H9 (cell line): ENCODE measurements around the gene GSX1. TPM values are rescaled to one million over a fixed set of nuclear protein-coding genes. Genes with fewer than 3 reads are reported as not detected.

ENCODE experiments used
- DNase-seq: peaks from one replicate; pipeline ENCODE4 v3.0.0-alpha.2; 2017
- H2AFZ ChIP-seq: one replicate; pipeline ENCODE4 v1.6.1; 2013; ENCODE audit warnings: mild to moderate bottlenecking, low read length, control low read depth, moderate library complexity
- H2AK5ac ChIP-seq: 2 replicates; pipeline ENCODE4 v1.6.1; 2013; ENCODE audit warnings: low read length, control low read depth, mixed read lengths; ENCODE audit not compliant: insufficient read length
- H2BK120ac ChIP-seq: one replicate; pipeline ENCODE4 v1.6.1; 2013; ENCODE audit warnings: low read depth, mild to moderate bottlenecking, low read length, control low read depth, inconsistent platforms; ENCODE audit not compliant: poor library complexity, severe bottlenecking
- H2BK12ac ChIP-seq: 2 replicates; pipeline ENCODE4 v1.6.1; 2013; ENCODE audit warnings: low read length, control low read depth, mixed read lengths, low read depth; ENCODE audit not compliant: insufficient read length
- H2BK15ac ChIP-seq: 2 replicates; pipeline ENCODE4 v1.6.1; 2013; ENCODE audit warnings: low read depth, low read length, control low read depth
- H2BK20ac ChIP-seq: one replicate; pipeline ENCODE4 v1.6.1; 2013; ENCODE audit warnings: low read depth, mild to moderate bottlenecking, low read length, control low read depth, inconsistent platforms; ENCODE audit not compliant: poor library complexity, severe bottlenecking
- H2BK5ac ChIP-seq: 2 replicates; pipeline ENCODE4 v1.6.1; 2013; ENCODE audit warnings: low read length, control low read depth, mixed read lengths; ENCODE audit not compliant: insufficient read length
- H3K14ac ChIP-seq: 2 replicates; pipeline ENCODE4 v1.6.1; 2013; ENCODE audit warnings: low read length, control low read depth; ENCODE audit not compliant: insufficient read depth
- H3K18ac ChIP-seq: 2 replicates; pipeline ENCODE4 v1.6.1; 2013; ENCODE audit warnings: low read depth, mild to moderate bottlenecking, mixed read lengths, low read length, control low read depth; ENCODE audit not compliant: insufficient read length
- H3K23ac ChIP-seq: 2 replicates; pipeline ENCODE4 v1.6.1; 2013; ENCODE audit warnings: low read length, control low read depth, mixed read lengths, low read depth; ENCODE audit not compliant: insufficient read length
- H3K23me2 ChIP-seq: 2 replicates; pipeline ENCODE4 v1.6.1; 2013; ENCODE audit warnings: low read depth, mild to moderate bottlenecking, mixed read lengths, low read length, control low read depth; ENCODE audit not compliant: insufficient read length, poor library complexity, severe bottlenecking
- H3K27ac ChIP-seq: 2 replicates; pipeline ENCODE4 v1.5.1; 2013; ENCODE audit warnings: low read length, control low read depth, mixed read lengths, low read depth; ENCODE audit not compliant: insufficient read length
- H3K27me3 ChIP-seq: 2 replicates; pipeline ENCODE4 v1.6.1; 2013; ENCODE audit warnings: low read length, control low read depth, inconsistent platforms; ENCODE audit not compliant: insufficient read depth
- H3K4ac ChIP-seq: 2 replicates; pipeline ENCODE4 v1.6.1; 2013; ENCODE audit warnings: low read depth, mild to moderate bottlenecking, control low read depth, inconsistent platforms, low read length, moderate library complexity
- H3K4me1 ChIP-seq: 2 replicates; pipeline ENCODE4 v1.6.1; 2013; ENCODE audit warnings: low read length, control low read depth, inconsistent platforms; ENCODE audit not compliant: insufficient read depth
- H3K4me2 ChIP-seq: 2 replicates; pipeline ENCODE4 v1.6.1; 2013; ENCODE audit warnings: low read length, control low read depth, mixed read lengths; ENCODE audit not compliant: insufficient read length, insufficient read depth
- H3K56ac ChIP-seq: 2 replicates; pipeline ENCODE4 v1.6.1; 2013; ENCODE audit warnings: low read depth, mild to moderate bottlenecking, mixed read lengths, low read length, control low read depth; ENCODE audit not compliant: insufficient read length
- H3K79me1 ChIP-seq: 2 replicates; pipeline ENCODE4 v1.6.1; 2013; ENCODE audit warnings: low read depth, mild to moderate bottlenecking, moderate library complexity, low read length, control low read depth, inconsistent platforms; ENCODE audit not compliant: insufficient read depth, poor library complexity, severe bottlenecking
- H3K79me2 ChIP-seq: 2 replicates; pipeline ENCODE4 v1.6.1; 2013; ENCODE audit warnings: low read length, control low read depth, inconsistent platforms; ENCODE audit not compliant: insufficient read depth
- H3K9ac ChIP-seq: 2 replicates; pipeline ENCODE4 v1.6.1; 2013; ENCODE audit warnings: low read length, control low read depth, mixed read lengths; ENCODE audit not compliant: insufficient read length; ENCODE audit errors: extremely low read depth
- H3K9me3 ChIP-seq: one replicate; pipeline ENCODE4 v1.6.1; 2013; ENCODE audit warnings: low read depth, low read length, inconsistent platforms; ENCODE audit not compliant: control insufficient read depth
- H3T11ph ChIP-seq: one replicate; pipeline ENCODE4 v1.6.1; 2013; ENCODE audit warnings: mild to moderate bottlenecking, low read length, control low read depth, inconsistent platforms
- H4K20me1 ChIP-seq: one replicate; pipeline ENCODE4 v1.6.1; 2013; ENCODE audit not compliant: control insufficient read depth, insufficient read length, insufficient read depth
- H4K5ac ChIP-seq: 2 replicates; pipeline ENCODE4 v1.6.1; 2013; ENCODE audit warnings: low read depth, mild to moderate bottlenecking, mixed read lengths, low read length, control low read depth; ENCODE audit not compliant: insufficient read length
- H4K8ac ChIP-seq: replicated peaks from 2 replicates; pipeline ENCODE4 v1.6.1; 2013; ENCODE audit warnings: low read length, control low read depth, mixed read lengths, low read depth; ENCODE audit not compliant: insufficient read length
- H4K91ac ChIP-seq: 2 replicates; pipeline ENCODE4 v1.6.1; 2013; ENCODE audit warnings: low read depth, mild to moderate bottlenecking, moderate library complexity, mixed read lengths, low read length, control low read depth; ENCODE audit not compliant: insufficient read length
- H3K27ac Mint-ChIP-seq, 3 experiments: 2 replicates in 2 of 3; 3 replicates in 1 of 3; pipeline ENCODE4 v1.8.0; 2020 to 2021; ENCODE audit warnings: mixed read lengths in 3 of 3, mild to moderate bottlenecking in 1 of 3, moderate library complexity in 1 of 3
- H3K27me3 Mint-ChIP-seq: 2 replicates; pipeline ENCODE4 v1.8.0; 2021; ENCODE audit warnings: low read depth, mild to moderate bottlenecking, moderate library complexity, mixed read lengths
- H3K36me3 Mint-ChIP-seq, 3 experiments: 2 replicates in 2 of 3; 3 replicates in 1 of 3; pipeline ENCODE4 v1.8.0; 2020 to 2021; ENCODE audit warnings: low read depth in 3 of 3, mixed read lengths in 3 of 3; ENCODE audit not compliant: insufficient read depth in 1 of 3
- H3K4me1 Mint-ChIP-seq, 2 experiments: 2 replicates each; pipeline ENCODE4 v1.8.0; 2020; ENCODE audit warnings: mixed read lengths in 2 of 2
- H3K4me3 Mint-ChIP-seq, 2 experiments: 2 replicates in 1 of 2; 3 replicates in 1 of 2; pipeline ENCODE4 v1.8.0; 2020 to 2021; ENCODE audit warnings: mild to moderate bottlenecking in 2 of 2, mixed read lengths in 2 of 2, moderate library complexity in 1 of 2
- H3K9me3 Mint-ChIP-seq, 2 experiments: 2 replicates in 1 of 2; 3 replicates in 1 of 2; pipeline ENCODE4 v1.8.0; 2020; ENCODE audit warnings: mild to moderate bottlenecking in 2 of 2, mixed read lengths in 2 of 2, moderate library complexity in 1 of 2
- WGBS: extraction: QIAGEN DNeasy Blood & Tissue Kit; methylation state at CpG from one replicate; pipeline ENCODE4 v1.1.7; 2013; ENCODE audit warnings: missing lambda C conversion rate, low lambda C conversion rate, mixed read lengths; ENCODE audit not compliant: insufficient read length; ENCODE audit errors: extremely low coverage; 5-methylcytosine and 5-hydroxymethylcytosine counted together
- total RNA-seq: library from RNA; stranded (reverse); gene quantifications from 2 replicates; pipeline ENCODE4 v1.2.1, GENCODE V29; 2021
- TF ChIP-seq, protein P1 (sequence below): fragments of 200-600 bp; sonication (generic); conservative IDR thresholded peaks from 3 replicates; pipeline ENCODE4 v1.8.0; 2021; ENCODE audit warnings: antibody characterized with exemption, mild to moderate bottlenecking

The GSX1 gene
- total RNA-seq, 1 experiment from 2014 or later: not detected

DNA sequence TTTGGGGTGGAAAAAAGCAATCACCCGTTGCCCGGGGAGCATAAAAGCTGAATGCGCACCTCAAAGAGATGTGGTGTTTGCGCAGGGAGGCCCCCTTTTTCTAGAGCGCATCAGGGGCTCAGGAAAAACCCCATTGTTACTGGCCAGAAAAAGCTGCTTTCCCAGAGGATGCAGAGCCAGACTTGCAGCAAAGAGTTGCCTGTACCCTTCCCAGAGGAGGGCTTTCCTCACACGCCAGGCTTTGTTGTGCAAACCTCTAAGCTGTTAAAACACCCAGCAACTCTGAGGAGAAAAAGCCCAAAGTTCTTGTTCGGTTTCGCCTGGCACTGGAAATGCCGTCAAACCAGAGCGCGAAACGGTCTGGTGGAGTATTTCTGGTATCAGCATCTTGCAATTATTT lies 29.3 kb downstream of the GSX1 start:
- H2AFZ ChIP-seq: no peak overlapping the region
- DNase-seq: peak; percentile 65
- H3K14ac ChIP-seq: no peak overlapping the region
- H3K4me2 ChIP-seq: no peak overlapping the region
- H2BK12ac ChIP-seq: no peak overlapping the region
- H3K9me3 ChIP-seq: no peaks in the 10 kb centered on the region
- H3K27me3 ChIP-seq: peaks cover 88% of the 10 kb centered on the region
- H2BK5ac ChIP-seq: no peak overlapping the region
- H3K18ac ChIP-seq: no peak overlapping the region
- H3K79me1 ChIP-seq: no peaks in the 10 kb centered on the region
- WGBS: no CpG with 5 or more reads among the region's 12 CpGs
- Mint-ChIP-seq H3K27ac (peak overlapping the region in 1 of 3 experiments; percentile 85; a peak in 3 of 7 replicates), H3K27me3 (peaks cover 100% of the 10 kb centered on the region), H3K4me1 (peaks cover 54 to 77% of the 10 kb centered on the region in 2 experiments), H3K9me3 (peaks cover 0 to 10% of the 10 kb centered on the region in 2 experiments; a peak in 1 of 5 replicates), H3K36me3 (no peaks in the 10 kb centered on the region; a peak in 1 of 7 replicates), H3K4me3 (peak overlapping the region; percentile 8 to 68; a peak in 3 of 5 replicates)
- H3K56ac ChIP-seq: no peak overlapping the region
- no peak overlapping the region for H3K9ac ChIP-seq
- no peak overlapping the region for H3T11ph ChIP-seq
- no peak overlapping the region for H4K8ac ChIP-seq
- TF ChIP-seq, protein P1, sequence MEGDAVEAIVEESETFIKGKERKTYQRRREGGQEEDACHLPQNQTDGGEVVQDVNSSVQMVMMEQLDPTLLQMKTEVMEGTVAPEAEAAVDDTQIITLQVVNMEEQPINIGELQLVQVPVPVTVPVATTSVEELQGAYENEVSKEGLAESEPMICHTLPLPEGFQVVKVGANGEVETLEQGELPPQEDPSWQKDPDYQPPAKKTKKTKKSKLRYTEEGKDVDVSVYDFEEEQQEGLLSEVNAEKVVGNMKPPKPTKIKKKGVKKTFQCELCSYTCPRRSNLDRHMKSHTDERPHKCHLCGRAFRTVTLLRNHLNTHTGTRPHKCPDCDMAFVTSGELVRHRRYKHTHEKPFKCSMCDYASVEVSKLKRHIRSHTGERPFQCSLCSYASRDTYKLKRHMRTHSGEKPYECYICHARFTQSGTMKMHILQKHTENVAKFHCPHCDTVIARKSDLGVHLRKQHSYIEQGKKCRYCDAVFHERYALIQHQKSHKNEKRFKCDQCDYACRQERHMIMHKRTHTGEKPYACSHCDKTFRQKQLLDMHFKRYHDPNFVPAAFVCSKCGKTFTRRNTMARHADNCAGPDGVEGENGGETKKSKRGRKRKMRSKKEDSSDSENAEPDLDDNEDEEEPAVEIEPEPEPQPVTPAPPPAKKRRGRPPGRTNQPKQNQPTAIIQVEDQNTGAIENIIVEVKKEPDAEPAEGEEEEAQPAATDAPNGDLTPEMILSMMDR: no peak
- H4K91ac ChIP-seq: no peak overlapping the region
- no peak overlapping the region for H3K23ac ChIP-seq
- no peaks in the 10 kb centered on the region for H3K23me2 ChIP-seq
- H2BK15ac ChIP-seq: no peak overlapping the region
- no peak overlapping the region for H2BK120ac ChIP-seq
- no peak overlapping the region for H2AK5ac ChIP-seq
- H3K27ac ChIP-seq: no peak overlapping the region
- H2BK20ac ChIP-seq: no peak overlapping the region
- no peaks in the 10 kb centered on the region for H4K20me1 ChIP-seq
- no peak overlapping the region for H3K4ac ChIP-seq
- H4K5ac ChIP-seq: no peak overlapping the region
- H3K79me2 ChIP-seq: no peaks in the 10 kb centered on the region
- peaks cover 8% of the 10 kb centered on the region for H3K4me1 ChIP-seq
